Measurements from ENCODE around the gene BTRC.
A peak's percentile ranks its signal among the peaks of the same experiment; 100 is the strongest.

Gene BTRC

GRCh38 chr10:101545898-101546297, 191.9 kb downstream of the BTRC start:
- ATAC-seq, result no peak

DNA sequence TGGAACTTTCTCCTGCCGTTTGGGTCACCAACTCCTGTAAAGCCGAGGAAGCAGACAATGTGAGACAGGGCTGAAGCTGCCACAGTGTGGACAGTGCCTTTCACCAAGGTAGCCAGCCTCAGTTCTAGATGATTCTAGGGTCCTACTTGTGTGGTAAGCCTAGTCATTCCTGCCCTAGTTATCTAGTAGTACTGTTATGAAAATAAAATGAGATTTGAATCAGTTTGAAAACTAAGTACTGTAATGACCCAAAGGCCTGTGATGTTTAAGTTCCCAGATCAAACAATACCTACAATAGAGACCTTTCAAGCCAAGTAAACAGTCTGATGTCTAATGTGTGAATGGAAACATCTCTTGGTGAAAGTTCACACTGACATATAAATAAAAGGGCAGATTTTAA, 197.0 kb downstream of the BTRC start:
- ATAC-seq, result peak; percentile 38 to 41

GRCh38 chr10:101552442-101552841, 198.5 kb downstream of the BTRC start:
- ATAC-seq, result no peak

DNA sequence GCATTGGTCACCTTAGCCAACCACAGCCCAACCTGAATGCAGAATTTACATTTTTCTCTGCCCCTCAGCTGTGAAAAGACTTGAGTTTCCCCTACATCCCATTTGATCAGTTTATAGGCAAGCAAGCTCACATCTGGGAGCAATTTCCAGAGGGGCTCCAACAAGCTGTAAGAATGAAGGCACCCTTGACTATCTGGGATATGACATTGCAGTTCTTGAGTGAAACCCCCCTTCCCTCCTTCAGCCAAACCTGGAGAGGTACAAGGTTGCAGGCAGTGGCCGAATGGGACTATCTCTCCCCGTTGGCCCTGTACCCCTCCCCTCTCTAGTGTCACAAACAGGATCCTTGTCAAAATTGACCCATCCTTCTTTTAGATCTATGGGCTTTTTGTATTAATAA, 203.6 kb downstream of the BTRC start:
- ATAC-seq, result no peak

DNA sequence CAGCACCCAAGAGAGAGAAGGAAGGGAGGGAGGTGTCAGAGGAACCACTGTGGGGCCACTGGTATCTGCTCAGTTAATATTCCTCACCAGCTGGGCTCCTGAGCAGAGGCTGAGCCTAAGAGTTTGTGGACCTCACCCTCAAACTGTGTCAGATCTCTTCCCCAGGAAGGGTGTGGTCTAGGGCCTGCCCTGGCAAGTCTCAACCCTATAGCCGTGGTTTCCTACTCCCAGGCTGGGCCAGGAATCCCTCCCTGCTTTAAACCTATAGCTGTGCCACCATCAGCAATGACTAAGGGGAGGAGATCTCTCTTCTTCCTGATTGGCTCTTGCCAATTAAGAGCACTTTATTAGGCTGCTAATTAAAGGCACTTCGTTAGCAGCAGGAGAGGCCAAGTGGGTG, 204.2 kb downstream of the BTRC start:
- ATAC-seq, result no peak

GRCh38 chr10:101558671-101559595, 205.0 kb downstream of the BTRC start:
- no peak for ATAC-seq

DNA sequence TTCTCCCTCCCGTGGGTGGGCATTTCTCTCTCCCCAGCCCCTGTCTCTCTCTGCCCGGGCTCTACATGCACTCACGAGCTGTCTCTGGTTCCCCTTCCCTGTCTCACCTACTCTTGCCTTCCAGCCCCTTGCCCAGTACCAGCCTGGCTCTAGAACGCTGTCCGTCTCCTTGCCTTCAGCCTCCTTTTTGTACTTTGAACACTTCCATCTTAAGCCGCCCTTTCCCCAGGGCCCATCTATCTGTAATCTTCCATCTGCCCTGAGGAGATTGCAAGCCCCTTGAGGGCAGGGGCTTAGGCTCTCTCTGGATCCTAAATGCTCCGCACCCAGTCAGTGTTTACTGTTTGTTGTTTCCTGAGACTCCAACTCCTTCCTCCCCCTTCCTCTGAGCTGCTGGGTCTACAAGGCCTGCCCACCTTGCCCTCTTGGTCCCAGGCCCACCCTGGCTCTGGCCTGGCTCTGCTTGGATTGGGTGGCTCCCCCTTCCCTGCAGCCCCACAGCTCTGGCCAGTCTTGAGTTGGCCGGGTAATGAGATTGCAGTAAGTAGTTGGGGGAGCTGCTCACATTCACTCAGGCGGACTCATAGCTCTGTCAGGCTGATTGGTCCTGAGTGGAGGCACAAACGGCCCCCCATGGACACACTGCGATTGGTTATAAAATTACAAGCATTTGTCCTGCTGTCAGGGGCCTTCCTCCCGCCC, 205.8 kb downstream of the BTRC start:
- no peak for ATAC-seq

DNA sequence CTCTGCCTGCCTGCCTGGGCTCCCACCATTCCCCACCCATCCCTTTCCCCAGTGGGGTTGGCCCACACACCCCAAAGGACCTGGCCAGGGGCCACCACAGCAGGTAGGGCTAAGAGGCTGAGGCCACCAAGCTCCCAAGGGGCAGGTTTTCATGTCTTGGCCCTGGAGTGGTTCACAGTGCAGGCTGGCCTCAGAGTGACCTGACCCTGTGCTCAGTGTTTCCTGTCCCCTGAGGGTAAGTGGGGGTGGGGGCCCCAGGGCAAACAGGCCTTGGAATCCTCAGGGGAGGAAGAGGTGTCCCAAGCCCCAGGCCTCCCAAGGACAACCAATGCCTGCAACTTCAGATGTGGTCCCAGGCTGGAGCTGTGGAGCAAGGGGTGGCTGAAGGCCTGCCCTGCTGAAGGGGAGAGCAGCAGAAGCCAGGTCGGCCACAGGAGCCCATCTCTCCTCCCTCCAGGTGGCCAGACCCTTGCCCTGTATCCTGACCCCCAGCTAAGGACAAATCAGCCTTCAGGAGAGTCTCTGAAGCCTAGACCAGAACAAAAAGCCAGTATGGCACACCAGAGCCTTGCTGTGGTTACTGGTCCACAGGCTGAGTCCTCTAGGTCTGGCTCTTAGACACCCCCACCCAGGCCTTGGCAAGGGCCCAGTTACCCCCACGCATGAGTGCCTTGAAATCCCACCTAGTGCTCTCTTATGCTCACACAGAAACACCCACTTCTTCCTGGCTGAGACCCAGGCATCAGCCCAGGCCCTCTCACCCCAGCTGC, 206.5 kb downstream of the BTRC start:
- no peak for ATAC-seq

GRCh38 chr10:101561068-101561915, 207.3 kb downstream of the BTRC start:
- no peak for ATAC-seq

DNA sequence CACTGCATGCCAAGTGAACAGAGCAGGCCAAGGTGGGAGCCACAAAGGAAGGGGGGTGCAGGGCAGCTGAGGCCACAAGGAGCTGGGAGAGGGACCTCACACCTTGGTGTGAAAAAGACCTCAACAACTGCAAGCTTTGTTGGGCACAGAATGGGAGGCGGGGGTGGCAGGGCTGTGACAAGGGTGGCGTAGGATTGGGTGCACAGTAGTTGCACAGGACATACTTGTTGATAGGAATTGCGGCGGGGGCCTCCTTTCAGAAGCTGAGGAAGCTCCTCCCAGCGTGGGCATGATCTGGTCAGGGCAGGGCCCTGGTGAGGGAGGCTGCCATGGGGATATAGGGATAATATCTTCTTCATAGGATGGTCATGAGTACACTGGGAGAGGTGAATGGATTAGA, 208.3 kb downstream of the BTRC start:
- ATAC-seq, result no peak

DNA sequence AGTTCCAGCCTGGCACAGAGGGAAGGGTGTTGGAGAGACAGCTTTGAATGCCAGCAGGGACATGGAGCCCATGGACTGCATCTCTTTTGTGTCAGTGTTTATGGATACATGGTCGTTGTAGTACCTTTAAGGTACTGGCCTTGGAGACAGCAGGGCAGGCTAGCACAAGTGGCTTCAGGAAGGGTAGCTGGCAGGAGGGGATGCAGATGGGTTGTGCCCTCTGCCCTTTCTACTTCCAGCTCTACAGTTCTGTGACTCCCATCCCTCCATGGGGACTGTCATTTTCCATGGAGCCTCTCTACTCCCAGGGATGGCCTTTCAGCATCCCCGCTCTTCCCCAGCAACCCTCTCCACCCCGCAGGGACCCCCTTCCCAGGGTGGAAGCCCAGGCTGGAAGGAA, 209.0 kb downstream of the BTRC start:
- no peak for ATAC-seq

DNA sequence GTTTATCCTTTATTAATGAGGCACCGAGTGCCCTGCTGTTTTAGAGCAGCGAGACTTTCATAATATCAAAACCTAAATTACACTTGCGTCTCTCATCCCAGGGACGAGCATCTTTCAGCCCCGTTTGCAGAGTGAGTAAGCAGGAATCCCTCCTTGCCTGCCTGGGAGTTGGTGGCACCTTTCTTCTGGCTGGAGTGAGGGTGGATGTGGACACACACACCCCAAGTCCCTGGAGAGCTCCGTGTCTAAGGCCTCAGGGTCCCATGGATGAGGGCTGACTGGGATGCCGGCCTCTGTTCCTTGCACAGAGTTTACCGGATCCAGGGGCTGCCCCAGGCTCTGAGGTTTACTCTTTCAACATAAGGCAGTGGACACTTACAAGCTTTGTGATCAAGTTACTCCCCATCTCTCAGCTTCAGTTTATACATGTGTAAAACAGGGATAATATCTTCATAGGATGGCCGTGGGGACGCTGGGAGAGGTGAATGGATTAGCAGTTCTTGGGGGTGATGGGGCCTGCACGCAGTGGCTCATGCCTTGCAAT, 209.6 kb downstream of the BTRC start:
- ATAC-seq, result no peak

DNA sequence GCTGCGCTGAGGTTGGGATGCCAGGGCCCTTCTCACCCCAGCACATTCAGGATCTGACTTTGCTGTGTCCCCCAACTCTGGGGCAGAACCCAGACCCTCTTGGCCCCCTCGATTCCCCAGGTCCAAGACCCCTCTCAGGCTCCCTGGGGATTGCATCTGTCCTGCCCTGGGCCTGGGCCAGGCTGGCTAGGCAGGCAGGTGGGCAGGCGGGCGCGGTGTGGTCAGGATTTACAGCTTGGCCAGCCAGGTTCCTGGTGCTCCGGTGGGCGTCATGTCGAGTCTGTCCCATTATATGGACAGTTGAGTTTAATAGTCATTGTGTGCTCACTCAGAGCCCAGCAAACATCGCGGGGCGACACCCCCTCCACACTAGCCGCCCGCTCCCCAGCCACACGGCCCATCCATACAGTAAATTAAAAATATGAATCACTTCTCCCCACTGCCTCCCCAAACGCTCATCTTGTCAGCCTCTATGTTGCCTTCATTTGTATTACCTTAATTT, 210.6 kb downstream of the BTRC start:
- no peak for ATAC-seq

- ATAC-seq, result no peak
Measured at GRCh38 chr10:101565370-101565900, 211.5 kb downstream of the BTRC start.

DNA sequence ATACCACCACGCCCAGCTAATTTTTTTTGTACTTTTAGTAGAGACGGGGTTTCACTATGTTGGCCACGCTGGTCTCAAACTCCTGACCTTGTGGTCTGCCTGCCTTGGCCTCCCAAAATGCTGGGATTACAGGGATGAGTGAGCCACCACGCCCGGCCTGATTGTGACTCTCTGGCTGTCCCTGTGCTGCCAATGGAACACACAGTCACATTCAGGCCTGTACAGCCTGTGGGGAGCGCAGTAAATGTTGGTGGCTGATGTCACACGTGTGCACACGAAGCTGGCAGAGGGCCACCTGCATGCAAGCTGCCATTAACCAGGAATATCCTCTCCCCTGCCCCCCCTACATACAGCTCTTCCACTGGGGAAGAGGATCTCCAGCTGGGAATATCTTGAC, 212.0 kb downstream of the BTRC start:
- no peak for ATAC-seq

GRCh38 chr10:101566333-101567164, 212.6 kb downstream of the BTRC start:
- ATAC-seq, result no peak

DNA sequence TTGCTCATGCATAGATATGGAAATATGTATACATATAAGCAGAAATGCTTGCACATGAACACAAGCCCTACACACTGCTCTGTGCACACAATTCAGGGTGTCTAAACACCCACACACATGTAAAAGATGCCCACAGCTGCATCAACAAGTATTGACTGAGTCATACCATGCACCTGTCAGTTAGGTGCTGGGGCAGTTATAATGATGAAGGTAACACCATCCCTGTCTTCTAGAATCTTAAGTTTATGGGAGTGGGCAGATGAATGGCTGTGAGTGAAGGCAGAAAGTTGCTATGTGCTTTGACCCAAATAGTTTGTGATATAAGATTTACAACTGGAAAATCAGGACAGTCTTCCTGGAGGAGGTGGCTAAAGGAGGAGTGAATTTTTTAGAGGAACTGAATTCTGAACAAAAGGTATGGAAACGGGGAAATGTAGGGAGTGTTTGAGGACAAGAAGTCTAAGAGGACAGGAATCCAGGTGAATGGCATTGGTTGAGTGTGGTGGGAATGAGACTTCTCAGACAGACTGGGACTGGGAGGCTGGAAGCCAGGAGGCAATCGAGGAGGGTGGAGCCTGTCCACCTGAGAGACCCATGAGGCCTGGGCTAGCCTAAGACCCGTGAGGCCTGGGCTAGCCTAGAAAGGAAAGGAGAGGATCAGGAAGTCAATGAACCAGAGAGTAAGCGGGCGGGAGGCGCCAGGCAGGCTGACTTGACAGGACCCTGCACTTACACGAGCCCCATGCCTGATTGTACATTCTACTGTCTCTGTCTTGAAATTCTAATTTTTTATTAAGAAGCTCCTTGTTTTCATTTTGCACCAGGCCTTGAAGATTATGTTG, 213.4 kb downstream of the BTRC start:
- peak in 1 of 2 donors; percentile 44 for ATAC-seq

DNA sequence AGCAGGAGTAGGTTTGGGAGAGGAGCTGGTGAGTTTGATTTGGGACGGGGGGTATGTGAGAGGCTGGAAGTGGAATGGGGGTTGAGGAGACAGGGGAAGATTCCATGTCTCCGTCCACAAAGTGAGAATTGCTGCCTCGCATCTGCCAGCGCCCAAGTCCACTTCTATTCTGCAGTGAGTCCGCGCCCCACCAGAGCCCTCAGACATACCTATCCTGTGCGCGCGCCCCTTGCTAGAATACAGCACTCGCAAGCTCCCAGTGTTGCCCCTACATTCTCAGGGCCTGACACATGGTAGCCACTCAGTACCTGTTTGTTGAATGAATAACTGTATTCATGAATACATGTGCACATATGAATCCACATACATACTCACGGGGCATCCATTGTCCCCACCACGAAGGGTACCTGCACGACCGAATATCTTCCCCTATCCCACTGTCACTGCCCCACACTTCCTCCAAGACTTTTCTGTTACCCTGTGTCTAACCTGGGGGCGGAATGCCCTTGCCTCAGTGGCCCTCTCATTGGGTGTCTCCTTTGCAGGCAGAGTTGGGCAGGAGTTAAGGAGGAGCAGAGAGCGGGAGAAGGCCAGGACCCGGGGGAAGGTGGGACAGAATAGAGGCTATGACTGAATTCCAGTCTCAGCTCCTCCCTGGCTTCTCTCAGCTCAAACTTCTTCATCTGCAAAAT, 214.2 kb downstream of the BTRC start:
- ATAC-seq, result no peak

- ATAC-seq, result no peak
Measured at GRCh38 chr10:101569323-101569621, 215.3 kb downstream of the BTRC start.

Data from activated CD4-positive, CD25-positive, alpha-beta regulatory T cell treated with anti-CD3 and anti-CD28 coated beads, Interleukin-2, amount 50 U/mL, for 24 hours (primary cell).